ENCODE measurements around the gene SMIM9.

DNA sequence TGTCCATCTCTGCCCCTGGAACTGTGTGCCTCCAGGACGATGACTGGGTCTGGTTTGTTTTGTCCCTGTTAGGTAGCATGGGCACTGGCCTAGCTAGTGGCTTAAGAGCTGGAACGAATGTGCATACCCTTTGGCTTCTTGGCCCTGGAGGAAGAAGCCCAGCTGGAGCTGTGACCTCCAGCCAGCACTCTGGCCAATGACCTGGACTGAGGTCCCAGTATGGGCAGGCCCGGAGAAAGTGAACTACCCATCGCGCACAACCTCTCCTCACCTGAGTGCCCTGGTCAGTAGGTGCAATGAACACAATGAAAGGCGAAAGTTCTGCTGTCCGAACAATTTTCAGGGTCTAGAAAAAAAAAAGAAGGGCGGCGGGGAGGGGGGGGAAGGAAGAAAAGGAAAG, 53.5 kb downstream of the SMIM9 start:
- TF ChIP-seq POLR2AphosphoS5 (IDR thresholded peaks at IDR 0.05) (no peak), EP300 (IDR thresholded peaks at IDR 0.05) (no peak), POLR2A (IDR thresholded peaks at IDR 0.05; ENCODE audit: low read depth) (no peak)
- TF ChIP-seq, protein P1, sequence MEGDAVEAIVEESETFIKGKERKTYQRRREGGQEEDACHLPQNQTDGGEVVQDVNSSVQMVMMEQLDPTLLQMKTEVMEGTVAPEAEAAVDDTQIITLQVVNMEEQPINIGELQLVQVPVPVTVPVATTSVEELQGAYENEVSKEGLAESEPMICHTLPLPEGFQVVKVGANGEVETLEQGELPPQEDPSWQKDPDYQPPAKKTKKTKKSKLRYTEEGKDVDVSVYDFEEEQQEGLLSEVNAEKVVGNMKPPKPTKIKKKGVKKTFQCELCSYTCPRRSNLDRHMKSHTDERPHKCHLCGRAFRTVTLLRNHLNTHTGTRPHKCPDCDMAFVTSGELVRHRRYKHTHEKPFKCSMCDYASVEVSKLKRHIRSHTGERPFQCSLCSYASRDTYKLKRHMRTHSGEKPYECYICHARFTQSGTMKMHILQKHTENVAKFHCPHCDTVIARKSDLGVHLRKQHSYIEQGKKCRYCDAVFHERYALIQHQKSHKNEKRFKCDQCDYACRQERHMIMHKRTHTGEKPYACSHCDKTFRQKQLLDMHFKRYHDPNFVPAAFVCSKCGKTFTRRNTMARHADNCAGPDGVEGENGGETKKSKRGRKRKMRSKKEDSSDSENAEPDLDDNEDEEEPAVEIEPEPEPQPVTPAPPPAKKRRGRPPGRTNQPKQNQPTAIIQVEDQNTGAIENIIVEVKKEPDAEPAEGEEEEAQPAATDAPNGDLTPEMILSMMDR (IDR thresholded peaks at IDR 0.05), result no peak

All from esophagus muscularis mucosa (tissue), 4 donors.